Neural progenitor cell (in vitro differentiated cells): ENCODE data around the gene LMF1. TPM values are rescaled to one million over a fixed set of nuclear protein-coding genes. Genes with fewer than 3 reads are reported as not detected.

Experiments used
- DNase-seq: peaks from one replicate; pipeline ENCODE4 v3.0.0-alpha.2; 2016; ENCODE audit warnings: low spot score
- H2AFZ ChIP-seq: fragments of 200-600 bp; sonication (generic); replicated peaks from 2 replicates; pipeline ENCODE4 v1.6.1; 2016; ENCODE audit warnings: antibody characterized with exemption
- H3F3A ChIP-seq: fragments of 200-600 bp; sonication (generic); 2 replicates; pipeline ENCODE4 v1.6.1; 2016; ENCODE audit warnings: antibody characterized with exemption, low read depth
- H3K27ac ChIP-seq: fragments of 200-600 bp; sonication (generic); 2 replicates; pipeline ENCODE4 v1.5.1; 2016; ENCODE audit warnings: mild to moderate bottlenecking
- H3K27me3 ChIP-seq: fragments of 200-600 bp; sonication (generic); 2 replicates; pipeline ENCODE4 v1.6.1; 2016; ENCODE audit warnings: mild to moderate bottlenecking, moderate library complexity
- H3K36me3 ChIP-seq: fragments of 200-600 bp; sonication (generic); 2 replicates; pipeline ENCODE4 v1.5.1; 2016
- H3K4me1 ChIP-seq: fragments of 200-600 bp; sonication (generic); 2 replicates; pipeline ENCODE4 v1.6.1; 2016; ENCODE audit warnings: mixed run types
- H3K4me2 ChIP-seq: fragments of 200-600 bp; sonication (generic); 2 replicates; pipeline ENCODE4 v1.6.1; 2016
- H3K4me3 ChIP-seq: fragments of 200-600 bp; sonication (generic); 2 replicates; pipeline ENCODE4 v1.5.1; 2016
- H3K79me2 ChIP-seq: fragments of 200-600 bp; sonication (generic); 2 replicates; pipeline ENCODE4 v1.6.1; 2016; ENCODE audit warnings: low read depth
- H3K9ac ChIP-seq: fragments of 200-600 bp; sonication (generic); 2 replicates; pipeline ENCODE4 v1.6.1; 2016
- H3K9me3 ChIP-seq: fragments of 200-600 bp; sonication (generic); 2 replicates; pipeline ENCODE4 v1.5.1; 2016; ENCODE audit warnings: low read depth
- H4K20me1 ChIP-seq: fragments of 200-600 bp; sonication (generic); 2 replicates; pipeline ENCODE4 v1.6.1; 2016; ENCODE audit warnings: low read depth
- H3K27ac Mint-ChIP-seq: 3 replicates; pipeline ENCODE4 v1.8.0; 2021; ENCODE audit warnings: mixed read lengths
- H3K27me3 Mint-ChIP-seq: 2 replicates; pipeline ENCODE4 v1.8.0; 2022; ENCODE audit warnings: low read depth, mild to moderate bottlenecking, inconsistent platforms, moderate library complexity, mixed read lengths; ENCODE audit not compliant: insufficient read depth
- H3K36me3 Mint-ChIP-seq: 3 replicates; pipeline ENCODE4 v1.8.0; 2021; ENCODE audit warnings: mixed read lengths
- H3K4me1 Mint-ChIP-seq: 3 replicates; pipeline ENCODE4 v1.8.0; 2021; ENCODE audit warnings: mixed read lengths
- H3K4me3 Mint-ChIP-seq: 3 replicates; pipeline ENCODE4 v1.8.0; 2021; ENCODE audit warnings: mild to moderate bottlenecking, moderate library complexity, mixed read lengths
- H3K9me3 Mint-ChIP-seq: 3 replicates; pipeline ENCODE4 v1.8.0; 2020; ENCODE audit warnings: mixed read lengths
- EZH2 ChIP-seq: fragments of 200-600 bp; sonication (generic); IDR thresholded peaks from 2 replicates; pipeline ENCODE4 v1.6.1; 2017; ENCODE audit warnings: antibody characterized with exemption, mild to moderate bottlenecking, moderate library complexity
- EZH2phosphoT487 ChIP-seq: fragments of 200-600 bp; sonication (generic); IDR thresholded peaks from 2 replicates; pipeline ENCODE4 v1.6.1; 2017; ENCODE audit warnings: antibody characterized with exemption
- total RNA-seq: library from RNA; depleted of rRNA; stranded (reverse); fragments of >200 nt; gene quantifications from 2 replicates; pipeline ENCODE4 v1.2.3, GENCODE V29; 2015; ENCODE audit warnings: low replicate concordance
- TF ChIP-seq, protein P1 (sequence below): fragments of 200-600 bp; sonication (generic); IDR thresholded peaks from 2 replicates; pipeline ENCODE4 v1.5.1; 2017; ENCODE audit warnings: antibody characterized with exemption, mild to moderate bottlenecking

The LMF1 gene
- total RNA-seq, 1 donor from 2014 or later, result 3.4 TPM

DNA sequence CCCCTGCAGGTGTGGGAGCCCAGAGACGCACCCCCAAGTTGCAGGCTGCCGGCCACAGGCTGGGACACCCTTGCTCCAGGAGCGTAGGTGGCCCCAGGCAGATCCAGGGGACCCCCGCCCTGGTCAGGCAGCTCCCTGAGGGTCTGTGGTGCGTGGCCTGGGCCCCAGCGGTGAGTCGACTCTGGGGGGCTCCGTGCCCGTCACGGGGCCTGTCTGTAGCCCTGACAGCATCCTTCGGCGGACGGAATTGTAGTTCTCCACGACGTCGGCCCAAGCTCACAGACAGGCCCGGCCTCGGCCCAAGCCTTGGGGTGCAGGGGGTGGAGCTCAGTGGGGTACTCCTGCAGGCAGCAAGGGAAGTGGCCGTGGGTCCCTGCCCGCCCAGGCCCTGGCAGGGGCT, 82.9 kb downstream of the LMF1 start:
- H3K27me3 ChIP-seq, result no peaks in the 10 kb centered on the region
- H3K27ac ChIP-seq, result no peak overlapping the region
- no peak overlapping the region for H3K4me3 Mint-ChIP-seq
- peaks cover 13% of the 10 kb centered on the region for H3F3A ChIP-seq
- H2AFZ ChIP-seq, result no peak overlapping the region
- peaks cover 9% of the 10 kb centered on the region for H3K4me1 Mint-ChIP-seq
- no peaks in the 10 kb centered on the region for H3K79me2 ChIP-seq
- H3K9ac ChIP-seq, result no peak overlapping the region
- H3K27ac Mint-ChIP-seq, result no peak overlapping the region
- H3K4me3 ChIP-seq, result no peak overlapping the region
- peaks cover 3% of the 10 kb centered on the region for H3K36me3 Mint-ChIP-seq
- DNase-seq, result no peak
- TF ChIP-seq, protein P1, sequence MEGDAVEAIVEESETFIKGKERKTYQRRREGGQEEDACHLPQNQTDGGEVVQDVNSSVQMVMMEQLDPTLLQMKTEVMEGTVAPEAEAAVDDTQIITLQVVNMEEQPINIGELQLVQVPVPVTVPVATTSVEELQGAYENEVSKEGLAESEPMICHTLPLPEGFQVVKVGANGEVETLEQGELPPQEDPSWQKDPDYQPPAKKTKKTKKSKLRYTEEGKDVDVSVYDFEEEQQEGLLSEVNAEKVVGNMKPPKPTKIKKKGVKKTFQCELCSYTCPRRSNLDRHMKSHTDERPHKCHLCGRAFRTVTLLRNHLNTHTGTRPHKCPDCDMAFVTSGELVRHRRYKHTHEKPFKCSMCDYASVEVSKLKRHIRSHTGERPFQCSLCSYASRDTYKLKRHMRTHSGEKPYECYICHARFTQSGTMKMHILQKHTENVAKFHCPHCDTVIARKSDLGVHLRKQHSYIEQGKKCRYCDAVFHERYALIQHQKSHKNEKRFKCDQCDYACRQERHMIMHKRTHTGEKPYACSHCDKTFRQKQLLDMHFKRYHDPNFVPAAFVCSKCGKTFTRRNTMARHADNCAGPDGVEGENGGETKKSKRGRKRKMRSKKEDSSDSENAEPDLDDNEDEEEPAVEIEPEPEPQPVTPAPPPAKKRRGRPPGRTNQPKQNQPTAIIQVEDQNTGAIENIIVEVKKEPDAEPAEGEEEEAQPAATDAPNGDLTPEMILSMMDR, result no peak
- no peak for TF ChIP-seq EZH2
- TF ChIP-seq EZH2phosphoT487, result no peak
- no peaks in the 10 kb centered on the region for H3K9me3 ChIP-seq
- H3K27me3 Mint-ChIP-seq, result no peaks in the 10 kb centered on the region
- H3K4me2 ChIP-seq, result no peak overlapping the region
- no peaks in the 10 kb centered on the region for H3K36me3 ChIP-seq
- peaks cover 10% of the 10 kb centered on the region for H3K4me1 ChIP-seq
- peaks cover 2% of the 10 kb centered on the region for H4K20me1 ChIP-seq
- H3K9me3 Mint-ChIP-seq, result no peaks in the 10 kb centered on the region

DNA sequence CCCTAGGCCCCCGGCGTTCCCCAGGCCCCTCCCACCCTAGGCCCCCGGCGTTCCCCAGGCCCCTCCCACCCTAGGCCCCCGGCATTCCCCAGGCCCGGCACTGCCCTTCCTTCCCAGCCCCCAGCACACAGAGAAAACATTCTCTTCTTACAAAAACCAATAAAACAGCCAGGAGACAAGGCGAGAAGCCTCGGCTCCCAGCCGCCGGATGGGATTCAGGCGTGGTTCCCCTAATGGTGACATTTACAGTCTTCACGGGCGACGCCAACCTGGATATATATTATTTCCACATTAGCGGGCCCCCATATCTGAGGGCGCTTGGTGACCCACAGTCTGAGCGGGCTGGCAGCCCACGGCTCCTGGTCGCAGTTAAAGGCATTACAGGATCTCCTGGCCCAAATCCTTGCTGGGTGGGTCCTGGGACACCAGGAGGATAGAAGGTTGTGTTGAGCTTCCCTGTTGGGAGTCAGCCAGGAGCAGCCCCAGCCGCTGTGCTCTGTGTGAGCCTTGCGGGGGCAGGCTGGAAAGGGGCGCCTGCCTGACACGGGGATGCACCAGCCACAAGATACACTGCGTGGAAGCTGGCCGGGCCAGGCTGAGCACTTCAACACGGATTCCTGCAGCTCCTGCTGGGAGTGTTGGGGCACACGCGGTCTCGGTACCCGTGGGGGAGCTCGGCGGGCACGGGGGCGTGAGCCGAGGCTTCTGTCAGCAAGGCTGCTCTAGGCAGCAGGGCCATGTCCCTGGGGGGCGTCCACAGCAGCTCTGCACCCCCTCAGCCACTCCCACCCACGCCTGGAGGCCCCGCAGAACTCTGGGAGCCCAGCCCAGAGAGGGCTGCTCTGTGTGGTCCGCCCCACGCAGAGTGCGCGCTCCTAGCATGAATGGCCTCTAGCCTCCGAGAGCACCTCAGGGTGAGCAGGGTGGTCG, 83.7 kb downstream of the LMF1 start:
- Histone ChIP-seq H3K27ac (no peak overlapping the region), H3F3A (peaks cover 13% of the 10 kb centered on the region), H3K79me2 (no peaks in the 10 kb centered on the region), H4K20me1 (no peaks in the 10 kb centered on the region), H3K4me2 (peak overlapping the region; percentile 79), H3K4me1 (peaks cover 10% of the 10 kb centered on the region), H3K27me3 (no peaks in the 10 kb centered on the region), H3K4me3 (peak overlapping the region; percentile 29), H3K9me3 (no peaks in the 10 kb centered on the region), H2AFZ (no peak overlapping the region), H3K36me3 (no peaks in the 10 kb centered on the region), H3K9ac (no peak overlapping the region)
- Mint-ChIP-seq H3K4me3 (no peak overlapping the region), H3K36me3 (peaks cover 3% of the 10 kb centered on the region), H3K9me3 (no peaks in the 10 kb centered on the region), H3K27me3 (no peaks in the 10 kb centered on the region), H3K4me1 (peaks cover 9% of the 10 kb centered on the region), H3K27ac (peak overlapping the region; percentile 63)
- DNase-seq, result peak; percentile 46
- TF ChIP-seq, protein P1, result no peak
- TF ChIP-seq EZH2phosphoT487, result no peak
- no peak for TF ChIP-seq EZH2

DNA sequence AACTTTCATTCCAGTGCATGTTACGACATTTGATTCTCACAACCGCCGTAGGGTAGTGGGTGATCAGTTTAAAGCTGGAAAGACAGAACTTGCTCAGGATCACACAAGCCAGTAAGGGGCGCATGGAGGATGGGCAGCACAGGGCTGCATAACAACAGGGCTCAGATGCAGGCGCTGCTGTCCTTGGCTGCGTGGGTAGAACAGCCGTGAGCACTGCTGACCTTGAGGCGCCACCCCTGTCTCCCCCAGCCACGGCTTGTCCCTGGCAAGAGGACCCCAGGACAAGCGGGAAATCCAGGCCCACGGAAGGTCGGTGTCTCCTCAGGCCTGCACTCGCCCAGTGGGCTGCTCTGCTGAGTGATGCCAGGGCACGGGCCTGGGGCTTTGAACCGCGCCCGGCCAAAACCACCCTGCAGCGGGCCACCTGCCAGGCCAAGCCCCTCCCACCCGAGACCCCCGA, 84.7 kb downstream of the LMF1 start:
- Histone ChIP-seq H3K4me3 (peak overlapping the region; percentile 33), H2AFZ (no peak overlapping the region), H3K4me2 (peak overlapping the region; percentile 71), H3K27ac (no peak overlapping the region), H3K4me1 (peaks cover 10% of the 10 kb centered on the region), H3K9ac (no peak overlapping the region), H3K79me2 (no peaks in the 10 kb centered on the region), H3K27me3 (no peaks in the 10 kb centered on the region), H4K20me1 (no peaks in the 10 kb centered on the region), H3F3A (peaks cover 13% of the 10 kb centered on the region), H3K36me3 (no peaks in the 10 kb centered on the region), H3K9me3 (no peaks in the 10 kb centered on the region)
- no peaks in the 10 kb centered on the region for H3K36me3 Mint-ChIP-seq
- peaks cover 9% of the 10 kb centered on the region for H3K4me1 Mint-ChIP-seq
- no peaks in the 10 kb centered on the region for H3K27me3 Mint-ChIP-seq
- no peaks in the 10 kb centered on the region for H3K9me3 Mint-ChIP-seq
- H3K4me3 Mint-ChIP-seq, result no peak overlapping the region
- no peak overlapping the region for H3K27ac Mint-ChIP-seq
- TF ChIP-seq, protein P1, result peak; percentile 10
- TF ChIP-seq EZH2, result no peak
- peak; percentile 54 for DNase-seq
